Glomerular visceral epithelial cell (primary cell): ENCODE data around the gene GLG1.
"Not testable (repeated sequence)": the region's sequence is repeated elsewhere in the genome, so short reads cannot be mapped to it uniquely, and the experiment has no call there.

Experiments
- DNase-seq: peaks from one replicate; pipeline ENCODE4 v3.0.0-alpha.2; 2016; ENCODE audit errors: extremely low spot score

The GLG1 gene

GRCh38 chr16:74537746-74538145 is 69.2 kb downstream of the GLG1 start:
- DNase-seq = not testable (repeated sequence)

GRCh38 chr16:74534650-74535049 is 72.3 kb downstream of the GLG1 start:
- DNase-seq = not testable (repeated sequence)

GRCh38 chr16:74524926-74525325 is 82.0 kb downstream of the GLG1 start:
- DNase-seq = no peak

- DNase-seq = no peak
Observed at GRCh38 chr16:74524117-74524516, 82.8 kb downstream of the GLG1 start.

- DNase-seq = not testable (repeated sequence)
Observed at GRCh38 chr16:74523706-74524105, 83.2 kb downstream of the GLG1 start.

GRCh38 chr16:74522160-74522559 is 84.8 kb downstream of the GLG1 start:
- DNase-seq = no peak

GRCh38 chr16:74521691-74522090 is 85.2 kb downstream of the GLG1 start:
- peak; percentile 61 for DNase-seq

GRCh38 chr16:74518934-74519333 is 88.0 kb downstream of the GLG1 start:
- DNase-seq = not testable (repeated sequence)

GRCh38 chr16:74511961-74512360 is 95.0 kb downstream of the GLG1 start:
- no peak for DNase-seq

GRCh38 chr16:74505011-74505410 is 101.9 kb downstream of the GLG1 start:
- no peak for DNase-seq

- peak; percentile 53 for DNase-seq
Observed at GRCh38 chr16:74503412-74503811, 103.5 kb downstream of the GLG1 start.

GRCh38 chr16:74501484-74502478 is 105.1 kb downstream of the GLG1 start:
- DNase-seq = no peak

GRCh38 chr16:74500907-74501306 is 106.0 kb downstream of the GLG1 start:
- DNase-seq = no peak

- DNase-seq = no peak
Observed at GRCh38 chr16:74499114-74499513, 107.8 kb downstream of the GLG1 start.

- DNase-seq = no peak
Observed at GRCh38 chr16:74497761-74498160, 109.2 kb downstream of the GLG1 start.

GRCh38 chr16:74496054-74496453 is 110.9 kb downstream of the GLG1 start:
- no peak for DNase-seq

- DNase-seq = no peak
Observed at GRCh38 chr16:74492976-74493375, 113.9 kb downstream of the GLG1 start.

GRCh38 chr16:74487634-74488495 is 119.0 kb downstream of the GLG1 start:
- no peak for DNase-seq

GRCh38 chr16:74485916-74486315 is 121.0 kb downstream of the GLG1 start:
- no peak for DNase-seq

- peak; percentile 40 for DNase-seq
Observed at GRCh38 chr16:74480150-74481029, 126.5 kb downstream of the GLG1 start.

GRCh38 chr16:74477226-74477625 is 129.7 kb downstream of the GLG1 start:
- no peak for DNase-seq
